Brain microvascular endothelial cell (primary cell): ENCODE data around the gene ARHGAP26.

Experiments used
- DNase-seq: peaks from one replicate; pipeline ENCODE4 v3.0.0-alpha.2; 2020
- H3K27ac ChIP-seq: fragments of 250-450 bp; sonication (Bioruptor Pico); 2 replicates; pipeline ENCODE4 v1.5.1; 2020; ENCODE audit warnings: mild to moderate bottlenecking, moderate library complexity
- H3K27me3 ChIP-seq: fragments of 250-450 bp; sonication (Bioruptor Pico); replicated peaks from 2 replicates; pipeline ENCODE4 v1.5.1; 2020; ENCODE audit warnings: mild to moderate bottlenecking
- H3K36me3 ChIP-seq: fragments of 250-450 bp; sonication (Bioruptor Pico); replicated peaks from 2 replicates; pipeline ENCODE4 v1.5.1; 2020; ENCODE audit warnings: mild to moderate bottlenecking
- H3K4me3 ChIP-seq: 2 replicates; pipeline ENCODE4 v1.5.1; 2011; ENCODE audit warnings: low read depth, mild to moderate bottlenecking, control low read depth, low read length, moderate library complexity
- in situ Hi-C: cut with HindIII; loops from 2 replicates; pipeline ENCODE4 v1.10.0; 2017; ENCODE audit warnings: low sequenced_read_pairs, low pct_ligation_motif_present
- TF ChIP-seq, protein P1 (sequence below): IDR thresholded peaks from 2 replicates; pipeline ENCODE4 v1.5.1; 2011; ENCODE audit warnings: low read depth, mild to moderate bottlenecking, moderate library complexity, low read length, control low read depth, inconsistent platforms; ENCODE audit errors: missing control alignments

ARHGAP26 gene

DNA sequence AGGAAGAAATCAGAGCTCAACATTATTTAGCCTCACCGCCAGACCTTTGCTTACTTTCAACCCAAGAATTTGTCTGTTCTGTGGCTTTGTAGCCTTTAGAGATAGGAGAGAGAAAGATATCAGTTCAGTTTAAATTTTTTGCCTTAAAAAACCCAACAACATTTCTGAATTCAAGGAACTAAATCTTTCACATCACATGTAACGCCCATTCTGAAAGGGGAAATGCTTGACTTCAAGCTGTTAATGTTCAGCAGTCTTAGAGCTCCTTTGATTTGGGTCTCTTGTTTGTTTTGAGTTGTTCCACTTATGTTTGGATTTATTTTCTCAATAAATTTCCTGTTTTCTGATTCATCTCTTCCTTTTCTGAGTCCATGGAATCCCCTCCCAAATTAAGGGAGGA, 294.5 kb downstream of the ARHGAP26 start:
- no peak for DNase-seq
- H3K27me3 ChIP-seq: no peaks in the 10 kb centered on the region
- peak overlapping the region; percentile 3 for H3K27ac ChIP-seq
- TF ChIP-seq, protein P1, sequence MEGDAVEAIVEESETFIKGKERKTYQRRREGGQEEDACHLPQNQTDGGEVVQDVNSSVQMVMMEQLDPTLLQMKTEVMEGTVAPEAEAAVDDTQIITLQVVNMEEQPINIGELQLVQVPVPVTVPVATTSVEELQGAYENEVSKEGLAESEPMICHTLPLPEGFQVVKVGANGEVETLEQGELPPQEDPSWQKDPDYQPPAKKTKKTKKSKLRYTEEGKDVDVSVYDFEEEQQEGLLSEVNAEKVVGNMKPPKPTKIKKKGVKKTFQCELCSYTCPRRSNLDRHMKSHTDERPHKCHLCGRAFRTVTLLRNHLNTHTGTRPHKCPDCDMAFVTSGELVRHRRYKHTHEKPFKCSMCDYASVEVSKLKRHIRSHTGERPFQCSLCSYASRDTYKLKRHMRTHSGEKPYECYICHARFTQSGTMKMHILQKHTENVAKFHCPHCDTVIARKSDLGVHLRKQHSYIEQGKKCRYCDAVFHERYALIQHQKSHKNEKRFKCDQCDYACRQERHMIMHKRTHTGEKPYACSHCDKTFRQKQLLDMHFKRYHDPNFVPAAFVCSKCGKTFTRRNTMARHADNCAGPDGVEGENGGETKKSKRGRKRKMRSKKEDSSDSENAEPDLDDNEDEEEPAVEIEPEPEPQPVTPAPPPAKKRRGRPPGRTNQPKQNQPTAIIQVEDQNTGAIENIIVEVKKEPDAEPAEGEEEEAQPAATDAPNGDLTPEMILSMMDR: no peak
- H3K4me3 ChIP-seq: no peak overlapping the region
- in situ Hi-C loops: no loop called here
- H3K36me3 ChIP-seq: no peaks in the 10 kb centered on the region

DNA sequence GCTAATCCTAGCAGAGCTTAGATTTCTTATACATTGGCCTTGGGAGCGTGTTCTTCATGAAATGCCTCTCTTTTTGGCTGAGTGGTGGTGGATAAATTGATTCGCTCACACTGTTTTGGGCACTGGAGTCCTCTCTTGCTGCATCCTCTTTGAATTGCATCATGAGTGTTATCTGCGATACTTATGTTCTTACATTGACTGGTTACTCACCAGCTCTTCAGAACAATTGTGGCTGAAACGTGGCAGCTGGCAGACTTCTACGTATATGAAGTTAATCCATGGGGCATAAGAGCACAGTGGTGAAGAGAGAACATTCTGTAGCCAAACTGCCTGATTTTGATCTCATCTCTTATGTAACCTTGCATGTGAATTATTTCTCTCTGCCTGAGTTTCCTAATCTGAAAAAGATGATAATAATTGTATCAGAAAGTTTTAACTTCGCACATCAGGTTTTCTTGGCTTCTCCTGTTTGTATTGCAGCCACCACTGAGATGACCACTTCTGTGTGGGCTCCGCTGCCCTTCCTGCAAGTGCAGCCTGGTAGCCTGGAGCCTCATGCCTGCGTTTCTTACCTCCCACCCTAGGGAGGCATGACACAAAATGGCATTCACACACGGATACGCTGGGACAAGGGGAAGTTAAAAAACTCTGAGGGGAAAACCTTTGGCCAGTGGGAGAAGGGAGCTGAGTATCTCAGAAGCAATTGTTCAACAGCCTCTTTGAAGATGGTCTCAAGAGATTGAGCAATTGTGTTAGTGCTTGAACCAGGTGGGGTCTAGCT, 295.2 kb downstream of the ARHGAP26 start:
- no peak overlapping the region for H3K27ac ChIP-seq
- TF ChIP-seq, protein P1: no peak
- in situ Hi-C loops: no loop called here
- no peaks in the 10 kb centered on the region for H3K36me3 ChIP-seq
- H3K4me3 ChIP-seq: no peak overlapping the region
- DNase-seq: peak; percentile 75
- H3K27me3 ChIP-seq: no peaks in the 10 kb centered on the region

DNA sequence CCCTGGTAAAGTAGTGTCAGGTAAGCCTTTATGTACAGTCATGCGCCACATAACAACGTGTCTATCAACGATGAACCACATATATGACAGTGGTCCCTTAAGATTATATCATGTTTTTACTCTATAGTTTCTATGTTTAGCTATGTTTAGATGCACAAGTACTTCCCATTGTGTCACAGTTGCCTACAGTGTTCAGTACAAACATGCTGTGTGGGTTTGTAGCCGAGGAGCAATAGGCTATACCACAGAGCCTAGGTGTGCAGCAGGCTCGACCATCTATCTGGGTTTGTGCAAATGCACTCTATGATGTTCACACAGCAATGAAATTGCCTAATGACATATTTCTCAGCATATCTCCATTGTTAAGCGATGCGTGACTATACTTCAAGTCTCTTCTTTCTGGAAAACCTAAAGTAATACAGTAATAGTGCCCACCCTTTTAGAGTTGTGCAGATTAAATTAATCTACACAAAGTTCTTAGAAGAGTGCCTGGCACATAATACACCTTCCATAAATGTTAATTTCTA, 295.9 kb downstream of the ARHGAP26 start:
- H3K4me3 ChIP-seq: no peak overlapping the region
- no peak for DNase-seq
- H3K27me3 ChIP-seq: no peaks in the 10 kb centered on the region
- in situ Hi-C loops: no loop called here
- TF ChIP-seq, protein P1: no peak
- no peaks in the 10 kb centered on the region for H3K36me3 ChIP-seq
- H3K27ac ChIP-seq: no peak overlapping the region

DNA sequence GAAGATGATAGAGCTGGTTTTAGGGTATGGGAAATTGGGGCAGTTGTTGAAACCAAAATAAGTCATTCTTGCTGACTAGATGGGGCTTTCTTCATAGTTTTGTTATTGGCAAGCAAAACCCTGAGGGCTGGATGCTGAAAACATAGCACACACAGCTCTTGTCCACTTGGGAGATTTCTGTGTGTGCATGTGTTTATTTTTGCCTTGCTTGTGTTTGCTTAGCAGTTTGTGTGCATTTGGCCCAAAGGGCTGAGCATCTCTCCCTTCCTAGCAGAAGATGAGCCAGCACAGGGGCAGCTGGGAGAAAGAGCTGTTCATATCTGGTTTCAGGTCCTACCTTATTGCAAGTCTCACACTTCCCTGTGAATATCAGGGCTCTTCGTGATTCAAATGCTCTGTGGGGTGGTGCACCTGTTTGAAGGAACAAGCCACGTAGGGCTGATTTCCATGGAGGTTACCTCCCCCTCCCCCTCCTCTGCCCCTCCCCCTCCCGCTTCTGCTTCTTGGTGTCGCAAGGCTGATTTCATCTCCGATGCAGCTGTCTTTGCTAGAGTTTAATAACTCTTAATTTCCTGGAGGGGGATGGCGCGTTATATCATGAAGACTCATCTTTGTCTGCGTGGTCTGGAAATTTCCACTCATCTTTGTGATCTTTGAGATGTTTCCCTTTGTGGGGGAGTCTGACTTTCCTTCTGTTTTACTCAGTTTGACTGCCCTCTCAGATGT, 296.5 kb downstream of the ARHGAP26 start:
- Histone ChIP-seq H3K27me3 (no peaks in the 10 kb centered on the region), H3K36me3 (no peaks in the 10 kb centered on the region), H3K4me3 (no peak overlapping the region), H3K27ac (no peak overlapping the region)
- DNase-seq: no peak
- TF ChIP-seq, protein P1: no peak
- in situ Hi-C loops: no loop called here

DNA sequence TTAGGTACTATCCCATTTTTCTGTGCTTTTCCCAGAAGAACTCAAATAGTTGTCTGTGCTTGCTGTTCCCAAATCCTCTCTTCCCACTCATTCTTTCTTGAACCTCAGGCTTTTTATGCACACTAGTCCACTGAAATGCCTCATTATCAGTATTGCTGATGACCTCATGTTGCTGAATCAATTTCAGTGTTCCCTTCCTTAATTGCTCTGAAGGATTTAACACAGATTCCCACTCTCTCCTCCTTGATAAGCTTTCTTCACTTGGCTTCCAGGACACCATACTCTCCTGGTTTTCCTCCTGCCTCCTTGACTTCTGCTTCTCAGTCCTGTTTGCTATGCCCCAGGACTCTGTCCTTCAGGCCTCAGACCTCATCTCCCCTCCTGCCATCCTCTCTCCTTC, 298.5 kb downstream of the ARHGAP26 start:
- no peaks in the 10 kb centered on the region for H3K27me3 ChIP-seq
- TF ChIP-seq, protein P1: no peak
- H3K36me3 ChIP-seq: no peaks in the 10 kb centered on the region
- DNase-seq: no peak
- no peak overlapping the region for H3K27ac ChIP-seq
- H3K4me3 ChIP-seq: no peak overlapping the region
- in situ Hi-C loops: no loop called here
